ENCODE measurements around the gene EBLN1.
"Not testable (repeated sequence)": the region's sequence is repeated elsewhere in the genome, so short reads cannot be mapped to it uniquely, and the experiment has no call there.

Gene EBLN1

DNA sequence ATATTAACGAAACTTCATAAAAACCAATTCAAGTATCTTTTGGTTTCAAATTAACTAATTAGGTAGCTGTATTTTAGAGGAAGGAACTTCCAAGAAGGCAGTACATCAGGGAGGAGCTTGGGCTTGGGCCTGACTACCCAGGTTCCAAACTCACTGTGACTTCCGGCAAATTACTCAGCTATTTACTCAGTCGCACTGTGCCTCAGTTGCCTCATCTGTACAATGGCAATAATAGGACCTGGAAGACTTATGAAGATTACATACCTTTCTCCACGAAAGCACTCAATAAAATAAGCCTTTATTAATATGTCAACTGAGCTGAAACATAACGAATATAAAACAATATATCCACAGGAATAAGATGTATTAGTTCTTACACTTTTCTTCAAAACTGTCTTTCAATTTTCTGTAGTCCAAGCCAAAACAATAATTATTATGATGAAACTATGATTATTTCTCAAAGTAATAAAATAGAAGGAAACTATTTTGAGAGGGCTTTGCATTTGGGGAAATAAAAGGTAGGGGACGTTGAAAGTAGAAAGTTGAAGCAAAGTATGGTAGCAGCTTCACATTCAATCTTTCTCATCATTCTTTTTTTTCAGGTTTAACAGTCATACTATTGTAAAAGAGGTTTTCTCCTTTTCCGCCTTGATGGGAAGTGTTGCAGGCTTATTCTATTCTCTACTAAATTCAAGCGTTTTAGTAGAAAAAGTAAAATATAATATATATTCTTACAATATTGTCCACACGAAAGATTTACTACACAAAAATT, 10.5 kb upstream of the EBLN1 start:
- DNase-seq (ENCODE audit: low read depth in 1 of 2, low spot score in 1 of 2) = no peak

DNA sequence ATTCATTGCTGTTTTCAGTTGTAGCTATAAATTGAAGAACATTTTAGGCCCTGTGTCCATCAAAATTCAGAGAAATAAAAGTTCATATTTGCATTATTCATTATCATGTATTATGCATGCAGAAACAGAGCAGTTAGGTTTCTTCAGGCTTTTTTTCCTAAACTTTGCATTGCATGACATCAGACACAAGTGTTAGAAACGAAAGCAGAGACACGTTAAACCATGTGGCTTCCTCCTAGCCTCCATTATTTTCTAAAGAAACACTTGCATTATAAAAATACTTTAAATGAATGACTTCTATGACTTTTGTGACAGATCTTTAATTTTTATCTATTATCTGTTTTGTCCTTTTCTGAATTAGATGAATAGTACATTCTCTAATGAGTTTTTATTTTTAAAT, 8.8 kb upstream of the EBLN1 start:
- no peak for DNase-seq (ENCODE audit: low read depth in 1 of 2, low spot score in 1 of 2)

DNA sequence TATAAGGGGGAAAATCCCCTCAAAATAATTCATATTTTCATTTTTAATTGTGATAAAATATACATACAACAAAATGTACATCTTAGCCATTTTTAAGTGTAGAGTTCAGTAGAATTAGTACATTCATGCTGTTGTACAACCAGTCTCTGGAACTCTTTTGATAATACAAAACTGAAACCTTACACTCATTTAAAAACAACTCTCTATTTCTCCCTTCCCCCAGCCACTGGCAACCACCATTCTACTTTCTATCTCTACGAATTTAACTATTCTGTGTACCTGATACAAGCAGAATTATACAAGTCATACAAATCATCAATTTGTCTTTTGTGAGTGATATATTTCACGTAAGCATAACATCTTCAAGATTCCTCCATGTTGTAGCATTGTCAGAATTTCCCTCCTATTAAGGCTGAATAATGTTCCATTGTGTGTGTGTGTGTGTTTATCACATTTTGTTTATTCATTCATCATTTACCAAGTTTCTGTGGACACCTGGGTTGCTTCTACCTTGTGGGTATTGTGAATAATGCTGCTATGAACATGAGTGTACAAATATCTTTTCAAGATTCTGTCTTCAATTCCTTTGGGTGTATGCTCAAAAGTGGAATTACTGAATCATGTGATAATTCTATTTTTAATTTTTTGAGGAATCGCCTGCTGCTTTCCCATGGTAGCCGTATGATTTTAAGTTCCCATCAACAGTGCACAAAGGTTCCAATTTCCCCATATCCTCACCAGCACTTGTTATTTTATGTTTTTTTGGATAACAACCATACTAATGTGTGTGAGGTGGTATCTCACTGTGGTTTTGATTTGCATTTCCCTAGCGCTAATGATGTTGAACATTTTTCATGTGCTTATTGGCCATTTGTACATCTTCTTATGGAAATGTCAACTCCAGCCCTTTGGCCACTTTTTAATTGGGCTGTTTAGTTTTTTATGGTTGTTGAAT, 4.7 kb upstream of the EBLN1 start:
- no peak for DNase-seq (ENCODE audit: low read depth in 1 of 2, low spot score in 1 of 2)

DNA sequence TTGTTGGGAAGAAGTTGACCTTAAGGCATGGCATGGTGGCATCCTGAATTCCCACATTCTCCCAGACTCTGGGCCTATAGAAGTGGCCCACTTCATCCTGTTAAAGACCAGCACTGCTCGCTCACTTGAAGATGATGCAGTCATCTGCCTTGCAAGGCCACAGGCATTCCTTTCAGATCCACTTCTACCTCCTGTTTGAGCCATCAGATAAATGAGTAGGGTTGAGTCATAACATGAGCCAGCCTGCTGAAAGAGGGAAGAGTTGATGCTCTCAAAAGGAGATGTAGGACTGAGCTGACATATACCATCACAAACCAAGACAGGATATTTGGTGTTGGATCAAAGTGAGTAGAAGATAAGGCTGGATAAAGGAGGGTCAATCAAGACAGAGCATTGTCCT, 1.5 kb upstream of the EBLN1 start:
- DNase-seq (ENCODE audit: low read depth in 1 of 2, low spot score in 1 of 2) = no peak

DNA sequence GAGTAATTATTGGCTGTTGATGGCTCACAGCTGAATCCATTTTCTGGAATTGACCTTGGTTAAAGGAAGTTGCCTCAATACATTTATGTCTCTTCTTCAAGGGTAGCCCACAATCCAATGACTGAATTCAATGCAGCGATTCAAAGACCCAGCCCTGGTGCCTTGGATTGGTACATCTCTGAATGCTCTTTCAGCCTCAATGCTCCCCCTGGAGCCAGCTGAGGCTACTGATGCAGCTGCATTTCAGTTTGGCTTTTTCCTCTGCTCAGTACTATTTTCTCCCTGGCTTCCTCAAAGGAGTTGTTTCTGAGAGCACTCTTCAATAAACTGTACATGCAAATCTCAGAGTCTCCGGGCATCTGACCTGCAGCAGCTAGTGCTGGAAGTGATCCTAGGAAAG, 633 bp upstream of the EBLN1 start:
- no peak for DNase-seq (ENCODE audit: low read depth in 1 of 2, low spot score in 1 of 2)

DNA sequence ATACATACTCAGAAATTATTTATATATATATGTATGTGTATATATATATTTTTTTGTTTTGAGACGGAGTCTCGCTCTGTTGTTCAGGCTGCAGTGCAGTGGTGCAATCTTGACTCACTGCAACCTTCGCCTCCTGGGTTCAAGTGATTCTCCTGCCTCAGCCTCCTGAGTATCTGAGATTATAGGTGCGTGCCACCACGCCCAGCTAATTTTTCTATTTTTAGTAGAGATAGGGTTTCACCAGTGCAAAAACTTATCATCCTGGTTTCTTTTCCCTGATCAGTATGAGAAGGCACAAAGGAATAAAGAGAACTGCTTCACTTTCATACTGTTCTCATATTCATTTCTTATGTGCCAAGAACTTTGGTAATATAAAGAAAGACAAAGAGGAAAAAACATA, 731 bp downstream of the EBLN1 start:
- not testable (repeated sequence) for DNase-seq (ENCODE audit: low read depth in 1 of 2, low spot score in 1 of 2)

DNA sequence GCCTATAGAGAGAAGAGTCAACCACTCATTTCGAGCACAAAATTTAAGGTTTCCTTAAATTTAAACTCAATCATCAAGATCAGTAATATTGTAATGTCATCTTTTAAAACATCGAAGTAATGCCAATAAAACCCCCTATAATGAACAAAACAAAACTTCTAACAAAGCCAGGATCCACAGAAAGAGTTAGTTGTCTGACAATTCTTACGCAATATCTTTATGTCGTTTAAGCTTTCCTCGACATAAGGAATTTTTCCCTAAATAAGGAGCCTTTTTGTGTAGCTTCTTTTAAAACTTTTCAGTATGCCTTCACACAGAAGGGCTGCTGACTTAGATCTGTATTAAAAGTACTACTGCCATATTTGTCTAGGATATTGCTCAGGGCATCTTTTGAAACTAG, 7.5 kb downstream of the EBLN1 start:
- DNase-seq (ENCODE audit: low read depth in 1 of 2, low spot score in 1 of 2) = no peak

DNA sequence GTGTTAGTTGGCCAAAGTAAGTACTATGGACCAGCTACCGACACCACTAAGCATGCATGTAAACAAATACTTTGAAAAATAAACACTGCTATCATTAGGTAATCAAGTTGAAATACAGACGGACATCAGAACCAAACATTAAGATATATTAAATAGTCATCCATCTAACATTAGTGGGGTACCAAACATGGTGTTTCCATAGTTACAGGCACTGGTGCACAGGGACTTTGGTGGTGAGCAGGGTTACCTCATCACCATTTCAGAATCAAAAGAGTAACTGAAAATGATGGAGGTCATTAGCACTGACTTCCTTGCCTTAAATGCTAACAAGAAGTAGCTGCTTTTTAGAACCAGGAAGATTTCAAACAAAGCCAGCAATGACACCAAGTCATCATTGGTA, 23.9 kb downstream of the EBLN1 start:
- DNase-seq (ENCODE audit: low read depth in 1 of 2, low spot score in 1 of 2) = no peak

DNA sequence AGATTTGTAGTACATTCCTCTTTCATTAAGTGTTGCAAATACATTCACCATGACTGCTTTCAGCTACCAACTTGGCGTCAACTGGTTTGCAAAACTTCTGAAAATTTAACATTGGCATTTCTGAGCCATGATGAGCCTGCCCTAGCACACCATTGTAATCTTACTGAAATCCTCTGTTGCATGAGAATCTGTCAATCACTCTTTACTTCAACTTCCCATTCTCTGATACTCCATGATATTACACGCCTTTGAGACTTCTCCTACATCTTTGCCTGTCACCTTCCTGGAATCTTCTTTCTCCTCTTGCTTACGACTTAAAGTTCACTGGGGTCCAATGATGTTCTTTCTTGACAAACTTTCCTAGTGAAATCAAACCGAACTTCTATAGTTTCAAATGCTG, 32.2 kb downstream of the EBLN1 start:
- no peak for DNase-seq (ENCODE audit: low read depth in 1 of 2, low spot score in 1 of 2)

DNA sequence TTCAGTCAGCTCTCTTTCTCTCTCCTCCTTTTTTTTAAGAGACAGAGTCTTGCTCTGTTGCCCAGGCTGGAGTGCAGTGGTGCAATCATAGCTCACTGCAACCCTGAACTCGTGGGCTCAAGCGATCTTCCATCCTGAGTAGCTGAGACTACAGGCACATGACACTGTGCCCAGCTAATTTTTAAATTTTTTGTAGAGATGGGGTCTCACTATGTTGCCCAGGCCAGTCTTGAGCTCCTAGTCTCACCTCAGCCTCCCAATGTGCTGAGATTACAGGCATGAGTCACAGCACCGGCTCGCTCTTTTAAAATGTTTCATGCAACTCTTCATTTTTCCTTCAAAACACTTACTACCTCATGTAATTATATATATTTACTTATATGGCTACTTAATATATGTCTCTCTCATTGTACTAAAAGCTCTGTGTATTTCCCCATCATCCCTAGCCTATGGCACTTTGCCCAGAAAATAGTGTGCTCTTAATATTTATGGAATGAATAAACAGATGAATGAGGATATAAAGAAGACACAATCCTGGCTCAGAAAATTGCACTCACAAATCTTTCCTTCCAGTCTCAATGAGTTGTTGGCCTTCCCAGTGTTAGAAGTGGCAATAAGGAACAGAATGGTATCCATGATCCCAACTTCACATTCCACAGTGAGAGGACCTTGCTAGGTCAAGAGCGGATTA, 33.9 kb downstream of the EBLN1 start:
- DNase-seq (ENCODE audit: low read depth in 1 of 2, low spot score in 1 of 2) = no peak

DNA sequence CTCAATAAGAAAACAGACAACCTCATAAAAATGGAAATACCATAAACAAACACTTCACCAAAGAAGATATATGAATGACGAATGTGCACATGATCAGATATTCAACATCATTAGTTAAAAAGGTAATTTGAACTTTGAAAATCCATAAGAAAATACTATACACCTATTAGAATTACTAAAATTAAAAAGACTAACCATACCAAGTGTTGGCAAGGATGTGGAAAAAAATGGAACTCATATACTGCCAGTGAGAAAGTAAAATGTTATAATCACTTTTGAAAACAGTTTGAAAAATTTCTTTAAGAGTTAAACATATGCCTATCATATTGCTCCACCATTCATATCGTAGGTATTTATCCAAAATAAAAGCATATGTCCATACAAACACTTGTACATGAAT, 37.1 kb downstream of the EBLN1 start:
- DNase-seq (ENCODE audit: low read depth in 1 of 2, low spot score in 1 of 2) = no peak

DNA sequence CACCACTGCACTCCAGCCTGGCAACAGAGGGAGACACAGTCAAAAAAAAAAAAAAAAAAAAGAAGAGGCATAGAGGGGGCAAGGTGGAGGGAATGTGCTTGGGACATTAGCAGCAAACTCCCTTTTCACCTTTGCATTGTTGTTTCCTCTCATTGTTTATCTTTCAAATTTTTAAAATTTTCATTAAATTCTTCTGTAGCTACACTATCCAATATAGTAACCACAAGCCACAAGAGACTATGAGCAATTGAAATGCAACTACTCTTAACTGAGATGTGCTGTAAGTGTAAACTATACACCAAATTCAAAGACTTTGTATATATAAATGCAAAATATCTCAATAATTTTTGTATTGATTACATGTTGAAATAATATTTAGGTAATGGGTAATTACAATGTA, 43.4 kb downstream of the EBLN1 start:
- no peak for DNase-seq (ENCODE audit: low read depth in 1 of 2, low spot score in 1 of 2)

DNA sequence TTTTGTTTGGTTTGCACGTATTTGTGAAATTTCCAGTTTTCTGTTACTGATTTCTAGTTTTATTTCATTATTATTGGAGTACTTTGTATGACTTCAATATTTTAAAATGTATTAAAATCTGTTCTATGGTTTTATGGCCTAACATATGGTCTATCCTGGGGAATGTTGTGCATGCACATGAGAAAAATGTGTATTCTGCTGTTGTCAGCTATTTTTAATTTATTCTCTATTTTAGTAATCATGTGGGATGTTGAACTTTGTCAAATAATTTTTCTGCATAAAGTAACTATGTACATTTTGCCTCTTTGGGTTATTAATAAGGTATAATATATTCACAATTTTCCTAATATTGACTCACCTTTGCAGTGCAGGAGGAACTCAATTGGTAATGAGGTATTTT, 46.7 kb downstream of the EBLN1 start:
- no peak for DNase-seq (ENCODE audit: low read depth in 1 of 2, low spot score in 1 of 2)

DNA sequence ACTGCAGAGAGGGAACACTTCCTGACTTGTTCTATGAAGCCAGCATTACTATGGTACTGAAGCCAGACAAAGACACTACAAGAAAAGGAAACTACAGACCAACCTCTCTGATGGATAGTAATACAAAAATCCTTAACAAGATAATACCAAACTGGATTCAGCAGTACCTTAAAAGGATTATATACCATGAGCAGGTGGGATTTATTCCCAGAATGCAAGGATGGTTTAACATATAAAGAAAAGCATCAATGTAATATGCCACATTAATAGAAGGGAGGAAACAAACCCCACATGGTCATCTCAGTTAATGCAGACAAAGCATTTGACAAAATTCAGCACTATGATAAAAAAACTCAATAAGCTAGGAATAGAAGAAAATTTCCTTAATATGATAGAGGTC, 47.2 kb downstream of the EBLN1 start:
- DNase-seq (ENCODE audit: low read depth in 1 of 2, low spot score in 1 of 2) = no peak

DNA sequence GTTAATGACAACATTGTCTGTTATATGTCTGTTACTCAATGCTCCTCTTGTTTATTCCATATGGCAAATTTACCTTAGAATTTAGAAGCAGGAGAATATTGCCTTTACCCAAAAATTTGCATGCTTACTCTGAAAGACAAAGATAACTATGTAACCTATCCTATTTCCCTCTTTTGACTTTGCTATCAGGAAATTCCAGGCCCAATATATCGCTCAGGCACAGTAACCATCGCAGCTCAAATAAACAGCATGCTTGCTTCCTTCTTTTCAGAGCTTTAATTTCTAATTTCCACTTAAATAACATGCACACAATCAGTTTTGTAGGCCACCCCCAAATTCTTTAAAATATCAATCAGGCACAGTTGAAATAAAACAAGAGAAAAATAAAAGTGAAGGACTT, 57.8 kb downstream of the EBLN1 start:
- no peak for DNase-seq (ENCODE audit: low read depth in 1 of 2, low spot score in 1 of 2)

DNA sequence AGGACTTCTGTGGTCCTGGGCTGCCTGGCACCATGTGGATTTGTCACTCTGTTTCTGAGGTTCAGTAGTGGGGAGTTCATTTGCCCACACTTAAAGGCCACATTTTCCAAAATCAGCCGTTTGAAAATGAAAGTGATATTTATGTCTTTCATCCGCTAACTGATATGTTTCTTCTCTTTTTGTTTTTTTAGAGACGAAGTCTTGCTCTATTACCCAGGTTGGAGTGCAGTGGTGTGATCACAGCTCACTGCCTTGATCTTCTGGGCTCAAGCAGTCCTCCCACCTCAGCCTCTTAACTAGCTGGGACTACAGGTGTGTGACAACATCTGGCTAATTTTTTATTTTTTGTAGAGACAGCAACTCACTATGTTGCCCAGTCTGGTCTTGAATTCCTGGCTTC, 58.6 kb downstream of the EBLN1 start:
- no peak for DNase-seq (ENCODE audit: low read depth in 1 of 2, low spot score in 1 of 2)
